Gastroesophageal sphincter (tissue), 4 donors: ENCODE results near the gene TECPR2. TPM values are rescaled to one million over a fixed set of nuclear protein-coding genes. Genes with fewer than 3 reads are reported as not detected.

Experiments
- ATAC-seq: fragments of 150-250 bp; one replicate; pipeline ENCODE4 v1.9.1; 2016; ENCODE audit warnings: mild to moderate bottlenecking, moderate library complexity
- H3K27ac ChIP-seq, 4 donors: fragments of 200-600 bp; sonication (generic) in 3 of 4; 1 replicate in 3 of 4; 2 replicates in 1 of 4; pipeline ENCODE4 v1.5.1; 2016 to 2019
- H3K27me3 ChIP-seq: fragments of 200-600 bp; sonication (generic); one replicate; pipeline ENCODE4 v1.5.1; 2019
- H3K36me3 ChIP-seq, 2 donors: fragments of 200-600 bp; sonication (generic); one replicate each; pipeline ENCODE4 v1.5.1; 2019; ENCODE audit warnings: control low read depth in 1 of 2
- H3K4me1 ChIP-seq, 3 donors: fragments of 200-600 bp; sonication (generic); 1 replicate in 2 of 3; 2 replicates in 1 of 3; pipeline ENCODE4 v1.5.1; 2016 to 2019; ENCODE audit warnings: control low read depth in 2 of 3
- H3K4me3 ChIP-seq, 2 donors: fragments of 200-600 bp; sonication (generic); one replicate each; pipeline ENCODE4 v1.5.1; 2019; ENCODE audit warnings: mild to moderate bottlenecking in 1 of 2, moderate library complexity in 1 of 2
- H3K9me3 ChIP-seq, 3 donors: fragments of 200-600 bp; sonication (generic); one replicate each; pipeline ENCODE4 v1.5.1; 2017 to 2019; ENCODE audit warnings: control low read depth in 2 of 3
- EP300 ChIP-seq: sonication (generic); formaldehyde crosslinking; IDR thresholded peaks from one replicate; pipeline ENCODE4 v1.6.1; 2017; ENCODE audit warnings: antibody characterized with exemption, mild to moderate bottlenecking
- POLR2A ChIP-seq, 2 donors: fragments of 450-650 bp; IDR thresholded peaks; one replicate each; pipeline ENCODE4 v1.6.1; 2017; ENCODE audit warnings: antibody characterized with exemption in 2 of 2, mild to moderate bottlenecking in 2 of 2, moderate library complexity in 1 of 2
- POLR2AphosphoS5 ChIP-seq: sonication (generic); formaldehyde crosslinking; IDR thresholded peaks from one replicate; pipeline ENCODE4 v1.6.1; 2017; ENCODE audit warnings: antibody characterized with exemption
- WGBS, 2 donors: methylation state at CpG; one replicate each; pipeline ENCODE4 v1.1.5; 2018; ENCODE audit warnings: low coverage in 1 of 2; 5-methylcytosine and 5-hydroxymethylcytosine counted together
- total RNA-seq, 4 donors: library from RNA; depleted of rRNA; stranded (reverse); fragments of >200 nt; gene quantifications; one replicate each; pipeline ENCODE4 v1.1.0, GENCODE V29; 2016
- TF ChIP-seq, protein P1 (sequence below), 4 experiments: fragments of 200-600 bp in 2 of 4; fragments of 450-650 bp in 2 of 4; sonication (generic) in 1 of 4; IDR thresholded peaks; one replicate each; pipeline ENCODE4 v1.5.1; 2017 to 2019; ENCODE audit warnings: antibody characterized with exemption in 4 of 4, mild to moderate bottlenecking in 2 of 4, moderate library complexity in 2 of 4

The TECPR2 gene
- total RNA-seq, 4 donors from 2014 or later, result 26.0 to 57.2 (median 30.5) TPM

DNA sequence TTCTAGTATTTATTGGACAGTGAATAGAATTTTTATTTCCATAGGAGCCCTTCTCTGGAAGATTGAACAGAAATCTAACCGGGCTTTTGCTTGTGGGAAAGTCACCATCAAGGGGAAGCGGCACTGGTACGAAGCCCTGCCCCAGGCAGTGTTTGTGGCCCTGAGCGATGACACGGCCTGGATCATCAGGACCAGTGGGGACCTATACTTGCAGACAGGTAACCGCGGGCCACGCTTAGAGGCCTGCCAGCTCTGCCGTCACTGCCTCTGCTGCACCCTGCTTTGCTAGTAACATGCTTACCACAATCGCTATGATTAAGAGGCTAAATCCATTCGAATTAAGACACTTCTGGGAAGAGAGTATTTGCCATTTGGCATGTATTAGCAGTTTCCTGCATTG, 77.7 kb downstream of the TECPR2 start:
- ATAC-seq, result no peak
- Histone ChIP-seq H3K4me1 (peaks cover 0 to 14% (median 3%) of the 10 kb centered on the region in 3 donors), H3K4me3 (no peak overlapping the region), H3K27me3 (no peaks in the 10 kb centered on the region), H3K36me3 (peaks cover 0 to 76% of the 10 kb centered on the region in 2 donors), H3K9me3 (no peaks in the 10 kb centered on the region), H3K27ac (no peak overlapping the region)
- TF ChIP-seq, protein P1, sequence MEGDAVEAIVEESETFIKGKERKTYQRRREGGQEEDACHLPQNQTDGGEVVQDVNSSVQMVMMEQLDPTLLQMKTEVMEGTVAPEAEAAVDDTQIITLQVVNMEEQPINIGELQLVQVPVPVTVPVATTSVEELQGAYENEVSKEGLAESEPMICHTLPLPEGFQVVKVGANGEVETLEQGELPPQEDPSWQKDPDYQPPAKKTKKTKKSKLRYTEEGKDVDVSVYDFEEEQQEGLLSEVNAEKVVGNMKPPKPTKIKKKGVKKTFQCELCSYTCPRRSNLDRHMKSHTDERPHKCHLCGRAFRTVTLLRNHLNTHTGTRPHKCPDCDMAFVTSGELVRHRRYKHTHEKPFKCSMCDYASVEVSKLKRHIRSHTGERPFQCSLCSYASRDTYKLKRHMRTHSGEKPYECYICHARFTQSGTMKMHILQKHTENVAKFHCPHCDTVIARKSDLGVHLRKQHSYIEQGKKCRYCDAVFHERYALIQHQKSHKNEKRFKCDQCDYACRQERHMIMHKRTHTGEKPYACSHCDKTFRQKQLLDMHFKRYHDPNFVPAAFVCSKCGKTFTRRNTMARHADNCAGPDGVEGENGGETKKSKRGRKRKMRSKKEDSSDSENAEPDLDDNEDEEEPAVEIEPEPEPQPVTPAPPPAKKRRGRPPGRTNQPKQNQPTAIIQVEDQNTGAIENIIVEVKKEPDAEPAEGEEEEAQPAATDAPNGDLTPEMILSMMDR (IDR thresholded peaks at IDR 0.05), result no peak
- no peak for TF ChIP-seq POLR2AphosphoS5
- TF ChIP-seq EP300, result no peak
- TF ChIP-seq POLR2A (IDR thresholded peaks at IDR 0.05), result no peak
- 88 to 92% methylated on average over 3 to 6 of the region's 11 CpGs for WGBS, 2 donors

DNA sequence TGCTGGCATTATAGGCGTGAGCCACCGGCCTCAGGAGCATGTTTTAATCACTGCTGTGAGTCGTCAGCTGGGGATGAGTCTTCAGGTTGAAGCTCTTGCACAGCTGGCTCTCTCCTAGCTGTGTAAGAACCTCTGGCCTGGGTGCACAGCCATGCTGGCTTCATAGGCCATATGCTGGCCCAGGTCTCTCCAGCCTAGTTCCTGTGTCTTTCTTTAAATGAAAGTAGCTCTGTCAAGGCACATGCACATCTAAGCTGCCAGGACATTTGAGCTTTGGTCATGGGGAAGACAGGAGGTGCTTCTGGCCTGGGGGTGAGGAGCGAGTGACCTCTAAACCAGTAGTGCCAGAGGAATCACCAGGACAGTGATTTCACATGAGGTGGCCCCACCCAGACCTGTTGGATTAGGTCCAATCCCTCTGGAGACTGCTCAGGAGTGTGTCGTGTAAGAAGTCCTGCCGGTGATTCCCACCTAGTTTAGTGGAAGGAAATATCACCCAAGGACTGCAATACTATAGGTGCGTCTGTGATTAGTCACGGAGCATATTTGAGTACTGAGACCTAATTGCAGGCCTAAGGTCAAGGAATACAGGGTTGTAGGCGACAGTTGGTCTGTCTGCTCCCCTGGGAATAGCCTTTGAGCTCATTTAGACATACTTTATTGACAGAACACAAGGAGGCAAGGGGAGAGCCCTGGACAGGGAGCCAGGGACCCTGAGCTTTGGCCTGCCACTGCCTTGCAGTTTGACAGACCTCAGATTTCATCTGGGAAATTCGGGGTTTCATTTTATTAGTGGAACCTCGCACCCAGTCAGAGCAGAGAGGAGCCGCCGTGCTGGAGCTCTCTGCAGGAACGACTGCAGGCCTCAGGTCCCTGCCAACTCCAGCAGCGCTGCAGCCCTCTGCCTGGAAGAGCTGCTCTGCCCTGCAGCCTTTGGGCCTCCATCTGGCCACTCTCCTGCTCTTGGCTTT, 79.8 kb downstream of the TECPR2 start:
- Histone ChIP-seq H3K27me3 (no peaks in the 10 kb centered on the region), H3K4me3 (no peak overlapping the region), H3K4me1 (peaks cover 0 to 13% (median 3%) of the 10 kb centered on the region in 3 donors), H3K9me3 (no peaks in the 10 kb centered on the region), H3K27ac (no peak overlapping the region), H3K36me3 (peaks cover 0 to 84% of the 10 kb centered on the region in 2 donors)
- WGBS, 2 donors, result 89 to 90% methylated on average over 7 to 11 of the region's 15 CpGs
- TF ChIP-seq, protein P1 (IDR thresholded peaks at IDR 0.05), result no peak
- TF ChIP-seq EP300 (no peak), POLR2A (IDR thresholded peaks at IDR 0.05) (no peak), POLR2AphosphoS5 (no peak)
- no peak for ATAC-seq

- WGBS, 2 donors, result 93 to 100% methylated on average over 2 to 7 of the region's 7 CpGs
- H3K9me3 ChIP-seq, result no peaks in the 10 kb centered on the region
- H3K36me3 ChIP-seq, result peaks cover 0 to 100% of the 10 kb centered on the region in 2 donors
- no peak overlapping the region for H3K4me3 ChIP-seq
- TF ChIP-seq POLR2AphosphoS5 (no peak), POLR2A (IDR thresholded peaks at IDR 0.05) (no peak)
- no peaks in the 10 kb centered on the region for H3K4me1 ChIP-seq
- no peak overlapping the region for H3K27ac ChIP-seq
- ATAC-seq, result no peak
- no peaks in the 10 kb centered on the region for H3K27me3 ChIP-seq
Measured at GRCh38 chr14:102445066-102445465, 82.3 kb downstream of the TECPR2 start.

GRCh38 chr14:102445641-102446040, 82.9 kb downstream of the TECPR2 start:
- Histone ChIP-seq H3K4me1 (no peaks in the 10 kb centered on the region), H3K36me3 (peaks cover 0 to 100% of the 10 kb centered on the region in 2 donors), H3K27ac (no peak overlapping the region), H3K9me3 (no peaks in the 10 kb centered on the region), H3K27me3 (no peaks in the 10 kb centered on the region), H3K4me3 (no peak overlapping the region)
- ATAC-seq, result no peak
- TF ChIP-seq POLR2AphosphoS5 (no peak), EP300 (no peak), POLR2A (IDR thresholded peaks at IDR 0.05) (no peak)
- TF ChIP-seq, protein P1 (IDR thresholded peaks at IDR 0.05), result no peak
- 80 to 88% methylated on average over 8 to 9 of the region's 15 CpGs for WGBS, 2 donors

- ATAC-seq, result no peak
- H3K4me1 ChIP-seq, result no peaks in the 10 kb centered on the region
- no peak overlapping the region for H3K4me3 ChIP-seq
- H3K9me3 ChIP-seq, result no peaks in the 10 kb centered on the region
- TF ChIP-seq POLR2A (IDR thresholded peaks at IDR 0.05) (no peak), EP300 (no peak), POLR2AphosphoS5 (no peak)
- TF ChIP-seq, protein P1 (IDR thresholded peaks at IDR 0.05), result no peak
- peaks cover 0 to 100% of the 10 kb centered on the region in 2 donors for H3K36me3 ChIP-seq
- no peaks in the 10 kb centered on the region for H3K27me3 ChIP-seq
- 75 to 82% methylated on average over 2 to 8 of the region's 17 CpGs for WGBS, 2 donors
- H3K27ac ChIP-seq, result no peak overlapping the region
Measured at GRCh38 chr14:102450206-102451063, 87.7 kb downstream of the TECPR2 start.
